Nephron (organoid): Measurements from ENCODE around the gene KIAA1217.
A peak's percentile ranks its signal among the peaks of the same experiment; 100 is the strongest.

Experiments used
- H3K27ac Mint-ChIP-seq, 3 experiments: 2 replicates each; pipeline ENCODE4 v1.8.0; 2020; ENCODE audit warnings: mixed read lengths in 3 of 3, mild to moderate bottlenecking in 2 of 3, moderate library complexity in 1 of 3
- H3K27me3 Mint-ChIP-seq: 2 replicates; pipeline ENCODE4 v1.8.0; 2021; ENCODE audit warnings: low read depth, mild to moderate bottlenecking, moderate library complexity, mixed read lengths
- H3K36me3 Mint-ChIP-seq: 2 replicates; pipeline ENCODE4 v1.8.0; 2020; ENCODE audit warnings: low read depth, mixed read lengths
- H3K4me1 Mint-ChIP-seq: 2 replicates; pipeline ENCODE4 v1.8.0; 2020; ENCODE audit warnings: mixed read lengths
- H3K4me3 Mint-ChIP-seq, 3 experiments: 2 replicates each; pipeline ENCODE4 v1.8.0; 2020; ENCODE audit warnings: mild to moderate bottlenecking in 3 of 3, mixed read lengths in 3 of 3, moderate library complexity in 2 of 3
- H3K9me3 Mint-ChIP-seq: 2 replicates; pipeline ENCODE4 v1.8.0; 2020; ENCODE audit warnings: mixed read lengths
- CTCF ChIP-seq, 3 experiments: fragments of 200-600 bp; sonication (generic); IDR thresholded peaks; one replicate each; pipeline ENCODE4 v1.5.0; 2021; ENCODE audit warnings: antibody characterized with exemption in 3 of 3; ENCODE audit not compliant: unreplicated experiment in 3 of 3

KIAA1217 gene

GRCh38 chr10:24206926-24207325 is 2.0 kb upstream of the KIAA1217 start:
- Mint-ChIP-seq H3K4me3 (peak overlapping the region in 2 of 3 experiments; percentile 19 to 98), H3K27ac (peak overlapping the region; percentile 98), H3K4me1 (peaks cover 82% of the 10 kb centered on the region), H3K36me3 (peaks cover 4% of the 10 kb centered on the region), H3K27me3 (no peaks in the 10 kb centered on the region), H3K9me3 (no peaks in the 10 kb centered on the region)
- TF ChIP-seq CTCF (IDR thresholded peaks at IDR 0.05; ENCODE audit: unreplicated experiment in 3 of 3), result no peak

GRCh38 chr10:24207341-24207740 is 1.6 kb upstream of the KIAA1217 start:
- peak overlapping the region in 2 of 3 experiments; percentile 19 to 98 for H3K4me3 Mint-ChIP-seq
- no peak for TF ChIP-seq CTCF (IDR thresholded peaks at IDR 0.05; ENCODE audit: unreplicated experiment in 3 of 3)
- peaks cover 7% of the 10 kb centered on the region for H3K36me3 Mint-ChIP-seq
- no peaks in the 10 kb centered on the region for H3K27me3 Mint-ChIP-seq
- peaks cover 82% of the 10 kb centered on the region for H3K4me1 Mint-ChIP-seq
- H3K27ac Mint-ChIP-seq, result peak overlapping the region; percentile 98
- no peaks in the 10 kb centered on the region for H3K9me3 Mint-ChIP-seq

GRCh38 chr10:24207781-24208611 is 942 bp upstream of the KIAA1217 start:
- peaks cover 7% of the 10 kb centered on the region for H3K36me3 Mint-ChIP-seq
- H3K4me1 Mint-ChIP-seq, result peaks cover 82% of the 10 kb centered on the region
- H3K27me3 Mint-ChIP-seq, result no peaks in the 10 kb centered on the region
- no peaks in the 10 kb centered on the region for H3K9me3 Mint-ChIP-seq
- H3K4me3 Mint-ChIP-seq, result peak overlapping the region; percentile 87 to 98 (median 96)
- no peak for TF ChIP-seq CTCF (IDR thresholded peaks at IDR 0.05; ENCODE audit: unreplicated experiment in 3 of 3)
- peak overlapping the region; percentile 98 for H3K27ac Mint-ChIP-seq

GRCh38 chr10:24209432-24209771 is 464 bp downstream of the KIAA1217 start:
- Mint-ChIP-seq H3K27me3 (no peaks in the 10 kb centered on the region), H3K4me3 (peak overlapping the region; percentile 87 to 98 (median 96)), H3K4me1 (peaks cover 83% of the 10 kb centered on the region), H3K27ac (peak overlapping the region; percentile 98), H3K36me3 (peaks cover 10% of the 10 kb centered on the region), H3K9me3 (no peaks in the 10 kb centered on the region)
- TF ChIP-seq CTCF (IDR thresholded peaks at IDR 0.05; ENCODE audit: unreplicated experiment in 3 of 3), result no peak

- no peak for TF ChIP-seq CTCF (IDR thresholded peaks at IDR 0.05; ENCODE audit: unreplicated experiment in 3 of 3)
- H3K36me3 Mint-ChIP-seq, result peaks cover 11% of the 10 kb centered on the region
- H3K27ac Mint-ChIP-seq, result peak overlapping the region; percentile 98
- H3K4me1 Mint-ChIP-seq, result peaks cover 85% of the 10 kb centered on the region
- H3K4me3 Mint-ChIP-seq, result peak overlapping the region; percentile 87 to 98 (median 96)
- H3K9me3 Mint-ChIP-seq, result no peaks in the 10 kb centered on the region
- H3K27me3 Mint-ChIP-seq, result no peaks in the 10 kb centered on the region
These were observed 1.1 kb downstream of the KIAA1217 start for GRCh38 chr10:24209946-24210491.
